Astrocyte (in vitro differentiated cells and primary cell): ENCODE results near the gene AASDHPPT. TPM values are rescaled to one million over a fixed set of nuclear protein-coding genes. Genes with fewer than 3 reads are reported as not detected.
A peak's percentile ranks its signal among the peaks of the same experiment; 100 is the strongest.

Experiments used
- DNase-seq: peaks from one replicate; pipeline ENCODE4 v3.0.0-alpha.2; 2010; ENCODE audit warnings: low read depth
- FAIRE-seq: peaks from 2 replicates; lab custom pipeline; 2011; peaks lifted over from hg19 to GRCh38; lab: Jason Lieb, UNC
- H2AFZ ChIP-seq: 2 replicates; pipeline ENCODE4 v1.6.0; 2012; ENCODE audit warnings: low read depth, low read length, inconsistent platforms
- H3K27ac ChIP-seq: 2 replicates; pipeline ENCODE4 v1.5.1; 2011; ENCODE audit warnings: low read depth, low read length, inconsistent platforms
- H3K27me3 ChIP-seq: 2 replicates; pipeline ENCODE4 v1.6.0; 2011; ENCODE audit warnings: low read length, inconsistent platforms; ENCODE audit not compliant: insufficient read depth
- H3K36me3 ChIP-seq: 2 replicates; pipeline ENCODE4 v1.5.1; 2011; ENCODE audit warnings: low read length, inconsistent platforms; ENCODE audit not compliant: insufficient read depth
- H3K4me1 ChIP-seq: 2 replicates; pipeline ENCODE4 v1.5.1; 2011; ENCODE audit warnings: low read length, inconsistent platforms; ENCODE audit not compliant: insufficient read depth
- H3K4me2 ChIP-seq: 2 replicates; pipeline ENCODE4 v1.6.0; 2012; ENCODE audit warnings: low read length, inconsistent platforms
- H3K4me3 ChIP-seq: 2 replicates; pipeline ENCODE4 v1.5.1; 2011; ENCODE audit warnings: low read depth, mild to moderate bottlenecking, low read length, inconsistent platforms; ENCODE audit not compliant: insufficient read depth
- H3K79me2 ChIP-seq: 2 replicates; pipeline ENCODE4 v1.6.0; 2012; ENCODE audit warnings: mild to moderate bottlenecking, low read length, inconsistent platforms; ENCODE audit not compliant: insufficient read depth
- H3K9ac ChIP-seq: 2 replicates; pipeline ENCODE4 v1.6.0; 2012; ENCODE audit warnings: mild to moderate bottlenecking, low read length, inconsistent platforms
- H3K9me3 ChIP-seq: 2 replicates; pipeline ENCODE4 v1.5.1; 2012; ENCODE audit warnings: low read depth, mild to moderate bottlenecking, low read length, inconsistent platforms; ENCODE audit not compliant: insufficient read depth
- H4K20me1 ChIP-seq: 2 replicates; pipeline ENCODE4 v1.6.0; 2012; ENCODE audit warnings: low read length, inconsistent platforms; ENCODE audit not compliant: insufficient read depth
- H3K27ac Mint-ChIP-seq: one replicate; pipeline ENCODE4 v1.8.0; 2021; ENCODE audit warnings: mild to moderate bottlenecking, mixed read lengths; ENCODE audit not compliant: unreplicated experiment
- H3K27me3 Mint-ChIP-seq: one replicate; pipeline ENCODE4 v1.8.0; 2021; ENCODE audit warnings: low read depth, mixed read lengths; ENCODE audit not compliant: unreplicated experiment
- H3K36me3 Mint-ChIP-seq: one replicate; pipeline ENCODE4 v1.8.0; 2021; ENCODE audit warnings: low read depth, mixed read lengths; ENCODE audit not compliant: unreplicated experiment
- H3K4me1 Mint-ChIP-seq: one replicate; pipeline ENCODE4 v1.8.0; 2021; ENCODE audit warnings: low read depth, mixed read lengths; ENCODE audit not compliant: unreplicated experiment
- H3K4me3 Mint-ChIP-seq: one replicate; pipeline ENCODE4 v1.8.0; 2021; ENCODE audit warnings: mild to moderate bottlenecking, moderate library complexity, mixed read lengths; ENCODE audit not compliant: unreplicated experiment
- H3K9me3 Mint-ChIP-seq: one replicate; pipeline ENCODE4 v1.8.0; 2021; ENCODE audit warnings: mild to moderate bottlenecking, mixed read lengths; ENCODE audit not compliant: unreplicated experiment
- EZH2 ChIP-seq: IDR thresholded peaks from 2 replicates; pipeline ENCODE4 v1.6.1; 2012; ENCODE audit warnings: mild to moderate bottlenecking, low read length, inconsistent platforms; ENCODE audit not compliant: insufficient read depth
- total RNA-seq: library from RNA; stranded (reverse); gene quantifications from 2 replicates; pipeline ENCODE4 v1.2.1, GENCODE V29; 2021
- TF ChIP-seq, protein P1 (sequence below): IDR thresholded peaks from 2 replicates; pipeline ENCODE4 v1.5.1; 2011; ENCODE audit warnings: low read depth, mild to moderate bottlenecking, inconsistent platforms, low read length, moderate library complexity; ENCODE audit not compliant: insufficient read depth

Gene AASDHPPT
- total RNA-seq, 1 donor from 2014 or later = 61.6 TPM

DNA sequence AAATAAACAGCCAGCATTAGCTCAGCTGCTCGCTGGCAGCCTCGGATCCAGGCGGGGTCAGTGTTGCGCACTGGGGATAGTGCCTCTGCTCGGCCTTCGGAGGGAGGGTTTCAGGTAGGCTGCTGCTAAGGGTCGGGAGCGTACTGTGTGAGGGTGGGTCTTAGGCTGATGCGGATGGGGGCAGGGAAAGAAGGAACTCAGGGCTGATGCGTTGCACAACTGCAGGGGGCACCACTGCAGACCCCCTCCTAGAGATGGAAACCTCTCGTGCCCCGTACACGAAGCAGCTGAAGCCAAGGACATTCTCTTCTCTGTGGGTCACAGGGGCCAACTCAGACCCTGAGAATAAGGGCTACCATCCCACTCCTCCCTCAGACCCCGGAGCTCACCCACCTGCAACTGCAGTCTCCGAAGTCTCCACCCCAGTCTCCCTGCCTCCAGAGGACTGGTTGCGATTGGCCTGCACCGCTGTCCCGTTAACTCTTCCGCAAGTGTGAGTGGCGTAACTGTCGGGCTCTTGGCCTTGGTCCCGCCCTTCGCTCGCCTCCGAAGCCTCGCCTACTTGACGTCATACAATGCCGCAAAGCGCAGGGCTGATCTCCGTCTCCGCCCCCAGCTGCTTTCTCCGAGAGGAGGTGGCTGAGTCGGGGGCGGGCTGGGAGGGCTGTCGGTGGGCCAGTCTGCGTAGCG, 398 bp upstream of the AASDHPPT start, which contains the start of gene KBTBD3:
TSS of gene KBTBD3 (minus strand) at position 429 of the 690 bp plus-strand sequence. CDS start 18,250 bp downstream, outside the sequence.
- Histone ChIP-seq H3K4me1 (peaks cover 13% of the 10 kb centered on the region), H3K27me3 (no peaks in the 10 kb centered on the region), H3K9ac (peak within 1 kb of the TSS; percentile 100), H3K27ac (peak within 1 kb of the TSS; percentile 99), H3K36me3 (peaks cover 16% of the 10 kb centered on the region), H3K9me3 (no peaks in the 10 kb centered on the region), H4K20me1 (peaks cover 6% of the 10 kb centered on the region), H2AFZ (peak within 1 kb of the TSS; percentile 100), H3K4me3 (peak within 1 kb of the TSS; percentile 96), H3K79me2 (peaks cover 46% of the 10 kb centered on the region), H3K4me2 (peak within 1 kb of the TSS; percentile 99)
- Mint-ChIP-seq H3K4me3 (peak within 1 kb of the TSS; percentile 96), H3K27me3 (no peaks in the 10 kb centered on the region), H3K4me1 (peaks cover 17% of the 10 kb centered on the region), H3K9me3 (no peaks in the 10 kb centered on the region), H3K36me3 (peaks cover 5% of the 10 kb centered on the region), H3K27ac (peak within 1 kb of the TSS; percentile 90)
- peak; percentile 13 for FAIRE-seq
- no peak for TF ChIP-seq EZH2
- TF ChIP-seq, protein P1, sequence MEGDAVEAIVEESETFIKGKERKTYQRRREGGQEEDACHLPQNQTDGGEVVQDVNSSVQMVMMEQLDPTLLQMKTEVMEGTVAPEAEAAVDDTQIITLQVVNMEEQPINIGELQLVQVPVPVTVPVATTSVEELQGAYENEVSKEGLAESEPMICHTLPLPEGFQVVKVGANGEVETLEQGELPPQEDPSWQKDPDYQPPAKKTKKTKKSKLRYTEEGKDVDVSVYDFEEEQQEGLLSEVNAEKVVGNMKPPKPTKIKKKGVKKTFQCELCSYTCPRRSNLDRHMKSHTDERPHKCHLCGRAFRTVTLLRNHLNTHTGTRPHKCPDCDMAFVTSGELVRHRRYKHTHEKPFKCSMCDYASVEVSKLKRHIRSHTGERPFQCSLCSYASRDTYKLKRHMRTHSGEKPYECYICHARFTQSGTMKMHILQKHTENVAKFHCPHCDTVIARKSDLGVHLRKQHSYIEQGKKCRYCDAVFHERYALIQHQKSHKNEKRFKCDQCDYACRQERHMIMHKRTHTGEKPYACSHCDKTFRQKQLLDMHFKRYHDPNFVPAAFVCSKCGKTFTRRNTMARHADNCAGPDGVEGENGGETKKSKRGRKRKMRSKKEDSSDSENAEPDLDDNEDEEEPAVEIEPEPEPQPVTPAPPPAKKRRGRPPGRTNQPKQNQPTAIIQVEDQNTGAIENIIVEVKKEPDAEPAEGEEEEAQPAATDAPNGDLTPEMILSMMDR = peak; percentile 34
- DNase-seq = peak; percentile 99

DNA sequence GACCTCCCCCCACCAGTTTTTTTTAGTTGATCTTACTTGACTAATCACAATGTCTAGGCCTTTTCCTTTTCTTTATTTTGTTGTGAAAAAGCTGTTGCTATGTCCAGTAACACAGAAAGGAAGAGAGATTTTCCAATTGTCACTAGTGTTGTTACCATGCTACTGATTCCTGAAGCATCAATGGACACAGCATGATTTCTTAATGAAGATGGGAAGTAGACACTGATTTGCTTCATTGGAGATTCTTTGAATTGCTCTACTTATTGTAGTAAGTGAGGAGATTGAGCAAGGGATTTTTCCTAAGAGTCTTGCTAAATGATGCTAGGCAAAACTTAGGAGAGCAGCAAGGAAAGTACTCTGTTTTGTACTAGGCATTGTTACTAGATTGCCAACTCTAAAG, 4.6 kb downstream of the AASDHPPT start:
- H3K9ac ChIP-seq = no peak overlapping the region
- Mint-ChIP-seq H3K27ac (no peak overlapping the region), H3K36me3 (peaks cover 16% of the 10 kb centered on the region), H3K4me1 (peaks cover 21% of the 10 kb centered on the region), H3K27me3 (no peaks in the 10 kb centered on the region), H3K9me3 (no peaks in the 10 kb centered on the region), H3K4me3 (no peak overlapping the region)
- H2AFZ ChIP-seq = no peak overlapping the region
- DNase-seq = no peak
- no peak for FAIRE-seq
- H3K27me3 ChIP-seq = no peaks in the 10 kb centered on the region
- no peak overlapping the region for H3K4me3 ChIP-seq
- TF ChIP-seq EZH2 = no peak
- TF ChIP-seq, protein P1 = no peak
- H3K27ac ChIP-seq = no peak overlapping the region
- H3K4me2 ChIP-seq = no peak overlapping the region
- no peaks in the 10 kb centered on the region for H3K9me3 ChIP-seq
- peaks cover 15% of the 10 kb centered on the region for H4K20me1 ChIP-seq
- H3K36me3 ChIP-seq = peaks cover 24% of the 10 kb centered on the region
- H3K79me2 ChIP-seq = peaks cover 83% of the 10 kb centered on the region
- peaks cover 13% of the 10 kb centered on the region for H3K4me1 ChIP-seq

DNA sequence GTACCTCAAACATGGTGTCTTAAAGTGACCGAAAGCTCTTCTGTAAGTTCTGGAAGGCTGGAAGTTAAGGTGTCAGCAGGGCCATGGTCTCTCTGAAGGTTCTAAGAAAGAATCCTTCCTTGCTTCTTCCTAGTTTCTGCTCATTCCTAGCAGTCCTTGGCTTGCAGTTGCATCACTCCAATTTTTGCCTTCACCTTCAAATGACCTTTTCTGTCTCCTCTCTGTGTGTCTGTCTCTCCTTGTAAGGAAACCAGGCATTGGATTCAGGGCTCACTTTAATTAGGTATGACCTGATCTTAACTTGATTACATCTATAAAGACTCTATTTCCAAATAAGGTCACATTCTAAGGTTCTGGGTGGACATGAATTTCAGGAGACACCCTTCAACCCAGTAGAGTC, 8.7 kb downstream of the AASDHPPT start:
- no peak overlapping the region for H3K4me3 ChIP-seq
- H3K4me2 ChIP-seq = no peak overlapping the region
- H3K79me2 ChIP-seq = peaks cover 86% of the 10 kb centered on the region
- H3K4me3 Mint-ChIP-seq = no peak overlapping the region
- no peak overlapping the region for H3K27ac ChIP-seq
- no peak for DNase-seq
- no peak overlapping the region for H3K27ac Mint-ChIP-seq
- peaks cover 5% of the 10 kb centered on the region for H3K4me1 ChIP-seq
- no peaks in the 10 kb centered on the region for H3K9me3 ChIP-seq
- peaks cover 21% of the 10 kb centered on the region for H4K20me1 ChIP-seq
- H2AFZ ChIP-seq = no peak overlapping the region
- H3K9me3 Mint-ChIP-seq = no peaks in the 10 kb centered on the region
- peaks cover 13% of the 10 kb centered on the region for H3K36me3 Mint-ChIP-seq
- FAIRE-seq = no peak
- no peaks in the 10 kb centered on the region for H3K27me3 ChIP-seq
- H3K4me1 Mint-ChIP-seq = peaks cover 27% of the 10 kb centered on the region
- TF ChIP-seq, protein P1 = no peak
- no peak for TF ChIP-seq EZH2
- no peaks in the 10 kb centered on the region for H3K27me3 Mint-ChIP-seq
- H3K36me3 ChIP-seq = peaks cover 8% of the 10 kb centered on the region
- no peak overlapping the region for H3K9ac ChIP-seq
